A549 treated with Hydrocortisone at 1 μM for 4 hours (cell line): ENCODE data around the gene MREG. TPM values are rescaled to one million over a fixed set of nuclear protein-coding genes. Genes with fewer than 3 reads are reported as not detected.

Source experiments
- total RNA-seq: library from RNA; stranded (reverse); fragments of 200-300 nt; extraction: Qiagen RNA extraction; gene quantifications from 5 replicates; pipeline ENCODE4 v1.2.3, GENCODE V29; 2022

The MREG gene, protein sequence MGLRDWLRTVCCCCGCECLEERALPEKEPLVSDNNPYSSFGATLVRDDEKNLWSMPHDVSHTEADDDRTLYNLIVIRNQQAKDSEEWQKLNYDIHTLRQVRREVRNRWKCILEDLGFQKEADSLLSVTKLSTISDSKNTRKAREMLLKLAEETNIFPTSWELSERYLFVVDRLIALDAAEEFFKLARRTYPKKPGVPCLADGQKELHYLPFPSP
- total RNA-seq, result 4.5 to 4.9 TPM (median 4.7 TPM) in 5 replicates

DNA sequence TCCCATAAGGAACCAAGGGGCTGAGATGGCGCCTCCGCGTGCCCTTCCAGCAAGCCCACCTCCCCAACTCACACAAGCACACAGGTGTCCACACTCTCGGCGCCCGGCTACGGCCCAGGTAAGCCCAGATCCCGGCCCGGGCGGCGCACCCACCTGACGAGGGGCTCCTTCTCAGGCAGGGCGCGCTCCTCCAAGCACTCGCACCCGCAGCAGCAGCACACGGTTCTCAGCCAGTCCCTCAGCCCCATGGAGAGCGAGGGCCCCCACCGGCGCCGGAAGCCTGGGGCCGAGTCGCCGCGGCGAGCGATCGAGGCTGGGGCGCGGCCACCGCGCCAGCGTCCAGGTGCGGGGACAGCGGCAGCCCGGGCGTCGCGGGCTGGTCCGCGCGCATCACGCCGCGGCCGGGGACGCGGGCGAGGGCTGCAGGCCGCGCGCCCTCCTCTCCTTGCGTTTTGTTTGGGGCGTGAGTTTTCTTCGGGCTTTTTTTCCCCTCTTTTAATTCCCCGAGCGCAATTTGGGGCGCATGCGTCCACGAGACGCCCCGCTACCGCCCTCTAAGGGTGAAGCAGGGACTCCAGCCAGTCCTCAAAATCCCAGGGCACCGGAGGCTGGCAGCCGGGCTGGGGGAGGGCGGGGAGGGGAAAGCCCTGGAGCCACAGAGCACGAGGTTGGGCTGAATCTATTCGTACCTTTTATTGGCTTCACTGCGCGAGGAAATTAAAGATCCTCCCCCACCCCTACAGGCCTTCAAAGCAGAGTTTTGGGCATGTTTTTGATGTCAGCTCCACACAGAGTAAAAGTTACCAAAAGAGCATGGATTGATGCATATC, at the start of gene MREG:
MREG (minus strand) TSS at position 472 of the 830 bp plus-strand sequence; CDS start at position 248, 224 bp downstream.

Other genes starting within 250 kb of the MREG start
- gene PECR, start 68.3 kb upstream of the MREG start, total RNA-seq, result 13.8 to 17.7 TPM (median 15.6 TPM) in 5 replicates
- gene TMEM169, start 68.4 kb upstream of the MREG start, total RNA-seq, result 0.25 to 0.75 TPM (median 0.38 TPM) in 5 replicates
- gene XRCC5, start 95.8 kb upstream of the MREG start, total RNA-seq, result 163 to 223 TPM (median 184 TPM) in 5 replicates